GM18861 (cell line): ENCODE measurements around the gene DERL2.
A peak's percentile ranks its signal among the peaks of the same experiment; 100 is the strongest.
"Not testable (repeated sequence)": the region's sequence is repeated elsewhere in the genome, so short reads cannot be mapped to it uniquely, and the experiment has no call there.

Experiments used
- ATAC-seq: cut with Tn5 transposase; IDR thresholded peaks from one replicate; pipeline ENCODE4 v1.9.1; 2021; ENCODE audit not compliant: unreplicated experiment

DERL2 gene

DNA sequence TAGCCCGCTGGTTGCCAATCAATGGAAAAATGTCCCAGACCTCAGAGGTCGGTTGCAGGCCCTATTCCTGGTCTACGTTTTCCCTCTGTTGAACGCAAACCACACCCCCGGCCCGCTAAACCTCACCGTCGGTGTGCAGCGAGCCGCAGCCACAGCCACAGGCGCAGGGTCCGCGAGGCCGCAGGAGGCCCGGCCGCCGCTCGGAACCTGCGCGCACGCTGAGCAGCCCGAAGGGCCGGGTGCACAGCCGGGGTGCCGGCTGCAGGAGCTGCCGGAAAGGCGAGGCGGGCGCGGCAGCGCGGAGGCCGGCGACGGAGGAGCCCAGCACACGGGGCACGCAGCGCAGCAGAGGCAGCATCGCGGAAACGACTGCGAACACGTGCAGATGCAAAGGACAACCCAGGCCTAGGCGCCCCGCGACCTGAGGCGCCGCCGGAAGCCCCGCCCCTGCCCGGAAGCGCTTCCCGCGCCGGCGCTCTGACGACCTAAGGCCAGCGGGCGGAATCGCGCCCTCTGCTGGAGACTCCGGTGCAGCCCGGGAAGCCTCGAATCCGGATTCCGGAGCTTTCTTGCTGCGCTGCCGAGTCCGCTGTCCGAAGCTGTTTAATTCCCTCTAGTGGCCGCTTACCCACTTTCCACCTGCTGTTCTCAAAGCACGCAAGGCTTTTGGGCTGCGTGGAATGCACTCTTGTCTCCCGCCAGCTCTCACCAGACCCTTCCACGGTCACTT is 47.1 kb downstream of the DERL2 start, which contains the start of gene C1QBP:
Gene C1QBP, minus strand, starts transcription at position 440 of the 730 bp plus-strand sequence. Its CDS starts 82 bp downstream, at position 358.
- ATAC-seq, result peak; percentile 71

DNA sequence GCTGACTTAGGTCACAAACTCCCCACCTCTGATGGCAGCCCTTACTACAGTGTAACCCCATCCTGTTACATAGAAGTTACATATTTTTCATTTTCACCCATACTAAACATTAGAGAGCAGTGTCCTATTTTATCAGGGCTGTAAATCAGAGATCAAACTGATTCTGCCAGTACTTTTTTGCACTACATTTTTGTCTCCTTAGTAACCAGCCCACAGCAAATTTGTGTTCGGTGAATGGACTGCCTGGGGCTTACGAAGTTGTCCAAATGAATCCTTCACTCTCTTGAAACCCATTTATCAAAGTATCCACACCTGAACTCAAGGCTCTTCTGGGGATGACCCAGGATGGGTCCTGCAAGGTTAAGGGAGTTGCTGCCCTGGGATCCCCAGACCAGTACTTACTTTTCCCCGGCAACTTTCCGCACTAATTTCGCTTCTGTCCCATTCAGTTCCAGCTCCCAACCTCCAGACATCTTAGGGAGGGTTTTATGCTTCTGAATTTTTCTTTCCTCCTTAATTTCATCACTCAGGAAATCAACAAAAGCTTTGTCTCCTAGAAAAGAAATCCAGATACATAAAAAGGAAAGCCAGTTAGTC is 48.2 kb downstream of the DERL2 start:
- ATAC-seq, result no peak

GRCh38 chr17:5435781-5436315 is 50.1 kb downstream of the DERL2 start:
- ATAC-seq, result not testable (repeated sequence)

GRCh38 chr17:5434984-5435383 is 51.0 kb downstream of the DERL2 start:
- no peak for ATAC-seq

GRCh38 chr17:5431949-5432556 is 53.9 kb downstream of the DERL2 start:
- ATAC-seq, result no peak

GRCh38 chr17:5431234-5431633 is 54.7 kb downstream of the DERL2 start:
- not testable (repeated sequence) for ATAC-seq

DNA sequence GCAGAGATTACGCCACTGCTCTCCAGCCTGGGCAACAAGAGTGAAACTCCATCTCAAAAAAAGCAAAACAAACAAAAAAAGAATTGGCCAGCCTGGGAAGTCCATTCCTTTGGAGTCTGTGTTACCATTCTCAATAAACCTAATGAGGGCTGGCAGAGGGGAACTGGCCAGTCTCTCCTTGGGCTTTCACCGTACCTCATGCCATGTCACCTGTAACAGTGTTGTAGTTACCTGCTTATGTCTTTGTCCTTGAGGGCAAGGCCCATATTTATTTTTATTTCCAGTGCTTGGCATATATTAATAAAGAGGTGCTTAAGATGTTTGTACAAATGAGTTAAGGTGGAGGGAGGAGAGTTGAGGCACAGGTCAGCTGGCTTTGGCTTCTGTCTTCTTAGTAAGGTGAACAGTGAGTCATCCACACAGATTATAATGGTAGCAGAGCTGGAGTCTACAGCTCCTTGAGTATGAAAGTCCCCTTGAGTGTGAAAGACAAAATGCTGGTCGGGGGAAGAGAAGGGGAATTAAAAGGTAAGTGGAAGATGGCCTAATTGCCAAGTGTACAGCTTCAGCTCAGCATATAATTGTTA is 55.5 kb downstream of the DERL2 start:
- no peak for ATAC-seq

- ATAC-seq, result no peak
These were observed 56.6 kb downstream of the DERL2 start for GRCh38 chr17:5429191-5429887.

- ATAC-seq, result no peak
These were observed 60.2 kb downstream of the DERL2 start for GRCh38 chr17:5425826-5426225.

GRCh38 chr17:5424909-5425308 is 61.1 kb downstream of the DERL2 start:
- no peak for ATAC-seq

GRCh38 chr17:5422505-5422904 is 63.5 kb downstream of the DERL2 start:
- no peak for ATAC-seq
